GM21515 (cell line): ENCODE measurements around the gene ALDH6A1.
"Not testable (repeated sequence)": the region's sequence is repeated elsewhere in the genome, so short reads cannot be mapped to it uniquely, and the experiment has no call there.

Source experiments
- ATAC-seq: cut with Tn5 transposase; IDR thresholded peaks from one replicate; pipeline ENCODE4 v1.9.1; 2021; ENCODE audit not compliant: unreplicated experiment

The ALDH6A1 gene

GRCh38 chr14:74084277-74085046 lies at the start of gene ALDH6A1, which contains the start of gene LIN52:
Gene ALDH6A1 (minus strand): TSS chr14:74084453. CDS start chr14:74084394, 59 bp downstream.
Gene LIN52 (plus strand): TSS chr14:74084956. CDS start chr14:74084975, 19 bp downstream.
- ATAC-seq, result peak; percentile 90

DNA sequence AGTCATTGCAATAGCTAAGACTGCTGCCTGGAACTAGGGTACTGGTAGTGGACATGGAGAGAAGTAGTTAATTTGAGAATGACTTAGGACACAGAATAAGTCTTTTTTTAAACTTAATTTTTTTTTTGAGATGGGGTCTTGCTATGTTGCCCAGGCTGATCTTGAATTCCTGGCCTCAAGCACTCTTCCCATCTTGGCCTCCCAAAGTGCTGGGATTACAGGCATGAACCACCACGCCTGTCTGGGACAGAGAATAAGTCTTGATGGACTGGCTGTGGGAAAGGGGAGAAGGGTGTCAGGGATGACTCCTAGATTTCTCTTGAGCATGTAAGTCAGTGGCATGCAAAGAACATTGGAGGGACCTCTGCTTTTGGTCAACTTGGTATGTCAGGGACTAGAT lies 43.4 kb upstream of the ALDH6A1 start:
- ATAC-seq, result no peak

DNA sequence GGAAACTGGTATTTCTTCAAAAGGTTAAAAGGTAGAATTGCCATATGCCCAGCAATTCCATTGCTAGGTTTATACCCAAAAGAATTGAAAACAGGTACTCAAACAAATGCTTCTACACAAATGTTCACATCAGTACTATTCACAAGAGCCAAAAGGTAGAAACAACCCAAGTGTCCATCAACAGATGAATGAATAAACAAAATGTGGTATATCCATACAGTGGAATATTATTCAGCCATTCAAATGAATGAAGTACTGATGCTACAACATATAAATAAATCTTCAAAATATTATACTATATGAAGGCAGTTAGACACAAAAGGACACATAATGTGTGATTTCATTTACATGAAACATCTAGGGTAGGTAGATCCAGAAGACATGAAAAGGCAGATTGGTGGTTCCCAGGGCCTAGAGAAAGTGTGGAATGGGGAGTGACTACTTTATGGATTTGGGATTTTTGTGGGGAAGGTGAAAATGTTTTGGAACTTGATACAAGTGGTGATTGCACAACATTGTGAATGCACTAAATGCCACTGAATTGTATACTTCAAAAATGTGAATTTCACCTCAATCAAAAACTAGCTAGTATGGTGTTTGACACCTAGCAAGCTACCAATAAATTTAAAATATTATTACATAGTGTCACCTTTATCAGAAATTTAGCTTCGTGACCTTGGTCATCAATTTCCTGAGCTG lies 42.2 kb upstream of the ALDH6A1 start:
- ATAC-seq, result no peak

DNA sequence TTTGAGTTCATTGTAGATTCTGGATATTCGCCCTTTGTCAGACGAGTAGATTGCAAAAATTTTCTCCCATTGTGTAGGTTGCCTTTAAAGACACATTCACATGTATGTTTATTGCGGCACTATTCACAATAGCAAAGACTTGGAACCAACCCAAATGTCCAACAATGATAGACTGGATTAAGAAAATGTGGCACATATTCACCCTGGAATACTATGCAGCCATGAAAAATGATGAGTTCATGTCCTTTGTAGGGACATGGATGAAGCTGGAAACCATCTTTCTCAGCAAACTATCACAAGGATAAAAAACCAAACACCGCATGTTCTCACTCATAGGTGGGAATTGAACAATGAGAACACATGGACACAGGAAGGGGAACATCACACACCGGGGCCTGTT lies 41.2 kb upstream of the ALDH6A1 start:
- ATAC-seq, result not testable (repeated sequence)

- not testable (repeated sequence) for ATAC-seq
Observed at GRCh38 chr14:74111395-74112216, 27.4 kb upstream of the ALDH6A1 start.

GRCh38 chr14:74109369-74109768 lies 25.1 kb upstream of the ALDH6A1 start:
- ATAC-seq, result no peak

DNA sequence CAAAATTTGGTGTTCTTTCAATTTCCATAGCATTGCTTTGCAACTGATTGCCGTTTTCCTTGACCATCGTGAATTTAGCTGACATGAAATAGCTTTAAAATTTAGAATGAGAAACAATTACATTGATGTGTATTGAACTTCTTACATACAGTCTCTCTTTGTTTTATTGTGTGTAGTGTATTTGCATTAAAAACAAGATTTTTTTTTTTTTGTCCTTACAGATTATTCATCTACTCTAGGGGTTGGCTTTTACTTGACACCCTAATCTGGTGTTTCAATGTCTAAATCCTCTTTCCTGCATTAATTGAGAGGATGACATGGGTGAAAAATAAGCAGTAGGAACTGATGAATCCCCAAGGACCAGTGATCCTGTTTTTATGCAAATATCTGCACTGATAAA lies 21.1 kb upstream of the ALDH6A1 start:
- ATAC-seq, result no peak

- no peak for ATAC-seq
Observed at GRCh38 chr14:74089251-74090020, 5.2 kb upstream of the ALDH6A1 start.

DNA sequence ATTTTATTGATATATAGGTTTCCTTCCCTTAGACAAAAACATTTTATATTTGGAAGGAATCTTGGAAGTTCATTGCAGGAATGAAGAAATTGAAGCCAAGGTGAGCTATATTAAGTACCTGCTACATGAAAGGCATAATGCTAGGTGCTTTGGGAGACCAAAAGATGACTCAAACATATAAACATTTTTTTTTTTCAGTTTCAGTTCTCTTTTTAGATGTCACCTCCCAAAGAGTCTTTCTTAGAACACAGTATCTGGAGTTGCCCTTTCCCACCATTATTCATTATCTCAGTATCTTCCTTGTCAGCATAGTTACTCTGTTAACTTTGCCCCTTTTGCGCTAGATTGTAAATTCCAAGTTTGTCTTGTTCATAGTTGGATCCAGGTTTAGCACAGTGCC lies 1.6 kb upstream of the ALDH6A1 start:
- ATAC-seq, result no peak

DNA sequence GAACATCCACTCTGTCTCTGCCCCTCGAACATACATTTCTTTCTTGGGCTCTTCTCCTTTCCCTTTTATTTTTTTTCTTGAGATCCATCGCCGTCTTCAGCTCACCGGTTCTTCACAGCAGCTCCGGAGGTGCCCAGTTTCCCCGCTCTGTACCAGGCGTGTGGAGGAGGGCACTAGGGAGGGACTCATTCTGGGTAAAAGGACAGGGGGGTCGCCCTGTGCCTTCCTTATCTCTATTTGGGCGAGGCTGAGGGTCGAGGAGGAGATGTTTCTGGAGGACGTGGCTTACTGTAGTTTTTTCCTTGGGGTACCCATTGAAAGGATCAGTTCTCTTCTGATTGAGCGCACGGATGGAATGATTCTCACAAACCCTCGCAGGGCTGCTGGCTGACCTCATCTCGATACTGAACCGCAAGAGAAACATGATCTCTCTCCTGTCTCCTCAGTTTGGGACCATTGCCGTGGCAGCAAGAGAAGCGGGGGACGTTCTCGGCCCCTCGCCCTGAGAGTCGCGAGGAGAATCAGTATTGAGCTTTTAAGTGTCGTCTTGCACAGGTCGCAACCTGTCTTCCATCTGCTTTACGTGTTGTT lies 889 bp upstream of the ALDH6A1 start:
- no peak for ATAC-seq

DNA sequence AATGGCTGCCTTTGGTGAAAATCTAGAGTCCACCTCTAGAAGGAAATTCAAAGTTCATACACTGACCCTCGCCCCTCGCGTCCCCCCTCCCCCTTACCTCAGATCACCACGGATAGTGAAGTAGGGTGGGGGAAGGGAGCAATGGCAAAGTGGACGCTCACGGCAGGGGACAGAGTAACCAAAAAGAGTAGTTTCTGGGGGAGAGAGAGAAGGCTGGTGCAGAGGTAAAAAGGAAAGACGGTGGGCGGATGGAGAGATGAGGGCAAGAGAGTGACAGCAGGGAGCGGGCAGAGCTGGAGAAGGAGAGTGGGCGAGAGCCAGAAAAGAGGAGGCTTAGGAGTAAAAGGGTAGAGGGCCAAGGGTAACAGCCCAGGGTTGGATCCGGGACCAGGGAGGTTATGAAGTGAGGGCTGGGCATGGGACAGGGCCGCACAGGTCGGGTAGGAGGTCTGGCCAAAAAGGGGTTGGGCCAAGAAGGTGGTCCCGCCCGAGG lies 423 bp downstream of the ALDH6A1 start:
- no peak for ATAC-seq

DNA sequence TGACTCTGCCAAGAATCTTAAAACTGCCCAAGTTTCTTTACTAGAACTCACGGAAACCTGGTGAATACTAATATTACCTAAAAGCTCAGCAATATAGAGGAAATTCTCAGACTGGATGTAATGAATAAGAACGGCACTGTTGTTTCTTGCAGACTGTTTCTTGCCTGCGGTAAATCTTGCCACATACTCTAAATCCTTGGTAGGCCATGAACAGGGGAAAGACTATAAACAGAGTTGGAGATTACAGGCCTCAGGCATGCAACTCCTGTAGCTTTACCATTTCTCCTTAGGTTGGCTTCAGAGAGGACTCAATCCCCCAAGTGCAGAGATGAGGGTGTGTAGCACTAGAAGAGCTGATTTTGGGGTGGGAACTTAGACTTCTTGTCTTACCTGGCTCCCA lies 1.1 kb downstream of the ALDH6A1 start:
- ATAC-seq, result no peak

- ATAC-seq, result no peak
Observed at GRCh38 chr14:74081491-74081890, 2.8 kb downstream of the ALDH6A1 start.

DNA sequence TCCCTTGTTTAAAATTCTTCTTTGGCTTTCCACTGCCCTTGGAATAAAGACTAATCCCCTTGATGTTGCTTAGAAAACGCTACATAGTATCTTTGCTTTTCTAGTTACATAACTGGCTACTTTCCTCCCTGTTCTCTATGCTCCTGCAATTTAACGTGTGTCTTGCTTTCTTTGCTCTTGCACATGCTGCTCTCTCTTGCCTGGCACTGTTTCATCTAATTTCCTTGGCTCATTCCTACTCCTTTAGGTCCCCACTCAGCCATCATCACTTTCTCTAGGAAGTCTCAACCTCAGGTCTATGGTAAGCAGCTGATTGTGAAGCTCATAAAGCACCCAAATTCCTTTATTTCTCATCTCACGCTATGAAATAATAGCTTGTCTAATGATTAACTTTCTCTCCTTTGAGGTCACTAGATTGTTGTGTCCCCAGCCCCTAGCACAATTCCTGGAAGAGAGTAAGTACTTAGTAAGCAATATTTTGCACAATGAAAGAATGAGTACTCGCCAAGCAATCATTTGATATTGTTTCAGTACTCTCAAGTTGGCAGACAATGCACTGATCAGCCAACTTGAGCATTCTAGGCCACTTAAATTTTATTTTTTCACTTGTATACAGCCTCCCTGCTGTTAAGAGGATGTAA lies 3.3 kb downstream of the ALDH6A1 start:
- no peak for ATAC-seq

GRCh38 chr14:74077401-74077800 lies 6.9 kb downstream of the ALDH6A1 start:
- ATAC-seq, result no peak

GRCh38 chr14:74065746-74066575 lies 18.3 kb downstream of the ALDH6A1 start:
- no peak for ATAC-seq

DNA sequence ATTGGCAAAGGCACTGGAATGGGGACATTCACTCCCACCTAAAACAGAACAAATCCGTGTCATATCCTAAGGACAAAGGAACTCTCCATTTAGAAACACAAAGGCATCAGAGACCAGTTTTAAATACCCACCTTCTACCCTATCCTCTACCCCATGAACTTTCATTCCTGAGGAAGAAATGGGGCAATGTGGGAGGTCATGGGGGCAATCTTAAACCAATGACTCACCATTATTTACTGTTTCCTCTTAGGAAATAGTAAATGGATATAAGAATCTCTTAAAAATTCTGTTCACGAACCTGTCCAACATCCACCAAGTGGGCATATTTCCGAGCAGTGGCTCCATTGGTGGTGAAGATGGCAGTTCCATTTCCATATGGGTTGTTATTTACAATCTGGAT lies 19.4 kb downstream of the ALDH6A1 start:
- ATAC-seq, result no peak

DNA sequence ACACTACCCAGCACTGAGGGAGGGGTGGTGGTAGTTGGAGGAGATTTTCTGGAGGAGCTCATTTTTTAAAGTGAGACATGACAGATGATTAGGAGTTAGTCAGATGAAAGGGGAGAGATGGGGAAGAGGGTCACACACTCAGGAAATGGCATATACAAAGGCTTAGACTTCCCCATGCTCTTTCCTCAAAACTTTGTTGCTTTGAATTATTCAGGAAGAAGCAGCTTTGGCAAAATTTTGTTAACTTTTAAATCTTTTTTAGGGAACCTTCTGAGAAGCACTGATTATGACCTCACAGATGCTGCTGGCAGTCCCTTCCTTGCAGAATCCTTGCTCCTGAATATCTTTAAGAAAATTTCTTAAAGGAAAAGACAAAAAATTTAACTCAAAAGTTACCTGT lies 19.8 kb downstream of the ALDH6A1 start:
- ATAC-seq, result no peak

DNA sequence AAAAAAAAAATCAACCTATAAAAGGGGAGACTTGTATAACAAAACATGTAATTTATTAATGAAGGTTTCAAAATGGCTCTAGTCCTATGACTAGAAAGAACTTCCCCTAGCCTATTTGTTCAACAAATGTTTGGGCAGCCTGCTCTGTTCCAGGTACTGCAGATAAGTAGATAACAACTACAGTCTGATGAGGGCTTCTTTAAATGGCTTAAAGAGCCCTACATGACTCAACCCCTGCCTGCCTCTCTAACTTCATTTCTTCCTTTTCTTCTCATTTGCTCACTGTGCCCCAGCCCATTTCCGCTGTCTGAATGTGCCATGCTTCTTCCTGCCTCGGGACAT lies 21.5 kb downstream of the ALDH6A1 start:
- ATAC-seq, result no peak
